GM19328 (cell line): ENCODE measurements around the gene SCN3A.

Source experiments
- ATAC-seq: cut with Tn5 transposase; IDR thresholded peaks from one replicate; pipeline ENCODE4 v1.9.1; 2021; ENCODE audit warnings: mild to moderate bottlenecking, moderate library complexity; ENCODE audit not compliant: unreplicated experiment

The SCN3A gene

GRCh38 chr2:165192729-165193128 is 11.1 kb downstream of the SCN3A start:
- peak; percentile 38 for ATAC-seq

GRCh38 chr2:165191096-165191728 is 12.6 kb downstream of the SCN3A start:
- no peak for ATAC-seq

- ATAC-seq = no peak
Measured at GRCh38 chr2:165185633-165186032, 18.2 kb downstream of the SCN3A start.

GRCh38 chr2:165182029-165182428 is 21.8 kb downstream of the SCN3A start:
- ATAC-seq = no peak

- no peak for ATAC-seq
Measured at GRCh38 chr2:165176780-165177179, 27.1 kb downstream of the SCN3A start.

DNA sequence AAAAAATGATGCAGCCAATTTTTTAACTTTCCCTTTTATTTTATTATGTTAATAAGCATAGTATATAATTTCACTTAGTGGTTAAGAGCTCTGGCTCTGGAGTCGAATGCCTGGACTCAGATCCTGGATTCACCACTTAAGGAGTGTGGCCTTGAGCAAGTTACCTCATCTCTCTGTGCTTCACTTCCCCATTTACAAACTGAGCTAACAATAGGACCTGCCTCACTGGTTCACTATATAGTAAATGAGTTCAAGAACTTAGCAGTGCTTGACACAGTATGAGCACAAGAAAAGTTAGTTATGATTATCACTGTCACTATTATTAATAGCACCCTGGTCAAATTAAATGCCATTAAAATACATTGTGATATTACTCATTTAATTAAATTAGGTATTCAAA is 30.6 kb downstream of the SCN3A start:
- ATAC-seq = no peak

DNA sequence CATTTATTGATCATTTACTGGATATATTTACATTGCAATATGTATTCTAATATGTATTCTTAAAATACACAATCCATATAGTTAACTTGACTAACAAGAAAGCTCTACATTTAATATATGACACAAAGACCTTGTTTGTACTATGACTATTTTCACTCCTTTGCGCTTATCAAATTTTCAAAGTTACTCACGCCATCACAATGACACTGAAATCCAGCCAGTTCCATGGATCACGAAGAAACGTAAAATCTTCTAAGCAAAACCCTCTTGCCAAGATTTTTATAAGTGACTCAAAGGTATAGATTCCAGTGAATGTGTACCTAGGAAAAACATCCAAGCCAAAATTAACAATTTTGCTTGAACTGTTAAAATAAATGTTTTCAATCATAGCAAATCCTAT is 39.6 kb downstream of the SCN3A start:
- no peak for ATAC-seq

DNA sequence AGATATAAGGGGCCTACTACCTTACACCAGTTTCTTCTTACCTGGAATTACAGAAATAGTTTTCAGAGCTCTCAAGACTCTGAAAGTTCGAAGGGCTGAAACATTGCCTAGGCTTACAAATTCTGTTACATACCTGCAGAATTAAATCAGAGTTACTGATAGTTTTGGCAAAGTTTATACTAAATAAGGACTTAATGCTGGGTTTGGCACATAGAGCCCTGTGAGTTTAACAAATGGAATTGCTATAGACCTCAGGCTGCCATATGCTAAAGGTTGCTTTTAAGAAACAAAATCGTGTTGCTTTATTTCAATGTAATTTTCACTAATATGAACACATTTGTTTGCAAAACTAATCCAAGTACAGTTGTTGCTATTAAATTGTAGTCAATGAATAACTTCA is 40.1 kb downstream of the SCN3A start:
- ATAC-seq = no peak

GRCh38 chr2:165162466-165162865 is 41.4 kb downstream of the SCN3A start:
- ATAC-seq = no peak

- ATAC-seq = no peak
Measured at GRCh38 chr2:165161510-165161909, 42.3 kb downstream of the SCN3A start.

GRCh38 chr2:165157160-165157559 is 46.7 kb downstream of the SCN3A start:
- no peak for ATAC-seq

DNA sequence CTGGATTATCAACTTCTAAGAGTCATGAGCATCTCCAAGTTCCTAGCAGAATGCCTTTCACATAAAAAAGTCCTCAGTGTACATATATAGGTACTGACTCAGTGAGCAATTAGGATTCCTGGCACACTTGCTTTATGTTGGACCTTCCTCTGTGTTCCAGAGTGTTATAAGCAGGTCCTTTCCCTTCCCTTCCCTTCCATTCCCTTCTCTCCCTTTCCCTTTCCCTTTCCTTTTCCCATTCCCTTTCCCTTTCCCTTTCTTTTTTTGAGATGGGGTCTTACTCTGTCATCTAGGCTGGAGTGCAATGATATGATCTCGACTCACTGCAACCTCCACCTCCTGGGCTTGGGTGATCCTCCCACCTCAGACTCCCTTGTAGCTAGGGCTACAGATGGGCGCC is 48.7 kb downstream of the SCN3A start:
- no peak for ATAC-seq

GRCh38 chr2:165149439-165149838 is 54.4 kb downstream of the SCN3A start:
- peak; percentile 90 for ATAC-seq

DNA sequence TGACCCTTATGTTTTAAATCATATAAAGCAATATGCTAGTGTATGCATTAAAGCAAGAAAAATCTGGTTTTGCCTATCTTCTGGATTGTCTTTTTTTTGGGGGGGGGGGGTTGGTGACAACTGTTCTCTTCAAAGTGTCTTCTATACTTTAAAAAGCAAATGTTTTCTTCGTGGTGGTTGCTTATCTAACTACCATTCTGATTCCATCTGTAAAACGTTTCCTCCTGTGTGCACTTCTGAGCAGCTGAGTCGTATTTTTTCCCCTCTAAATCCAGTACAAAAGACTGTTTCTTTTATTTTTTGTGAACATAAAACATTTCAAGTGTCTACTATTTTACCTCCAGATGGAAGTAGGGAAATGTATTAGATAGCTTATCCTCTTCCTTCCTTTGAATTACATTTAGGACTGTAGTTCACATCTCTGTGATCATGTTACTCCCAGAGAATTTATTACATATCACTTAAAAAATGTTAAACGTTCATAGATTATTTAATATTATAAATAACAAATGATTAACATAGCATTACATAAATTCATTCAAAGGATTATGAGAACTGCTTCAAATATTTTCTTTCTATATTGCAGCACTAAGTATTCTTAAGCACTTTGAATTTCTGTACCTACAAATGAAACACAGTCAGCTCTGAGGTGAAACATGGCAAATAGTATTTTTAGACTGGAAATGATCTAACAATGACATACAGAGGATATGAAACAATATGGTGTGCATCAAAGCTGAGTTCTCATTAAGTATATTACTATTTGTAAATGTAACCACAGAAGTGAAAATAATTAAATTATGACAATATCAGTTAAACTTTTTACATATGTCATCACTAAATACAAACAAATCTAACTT is 56.4 kb downstream of the SCN3A start:
- ATAC-seq = no peak

DNA sequence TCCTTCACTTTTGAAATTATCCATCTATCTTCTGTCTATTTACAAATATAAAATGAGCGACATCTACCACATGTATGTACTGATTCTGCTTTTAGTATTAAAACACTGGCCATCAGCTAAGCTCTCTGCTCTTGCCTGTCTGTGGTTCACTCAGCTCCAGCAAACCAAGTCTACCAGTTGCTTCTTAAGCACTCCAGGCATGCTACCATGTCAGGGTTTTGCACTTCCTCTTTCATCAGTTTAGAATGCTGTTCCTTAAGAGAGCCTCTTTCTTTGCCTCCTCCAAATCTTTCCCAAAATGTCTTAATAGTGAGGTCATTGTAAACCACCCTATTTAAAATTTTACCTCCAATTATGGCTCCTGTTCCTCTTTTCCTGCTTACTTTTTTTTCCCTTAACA is 59.5 kb downstream of the SCN3A start:
- ATAC-seq = peak; percentile 75

DNA sequence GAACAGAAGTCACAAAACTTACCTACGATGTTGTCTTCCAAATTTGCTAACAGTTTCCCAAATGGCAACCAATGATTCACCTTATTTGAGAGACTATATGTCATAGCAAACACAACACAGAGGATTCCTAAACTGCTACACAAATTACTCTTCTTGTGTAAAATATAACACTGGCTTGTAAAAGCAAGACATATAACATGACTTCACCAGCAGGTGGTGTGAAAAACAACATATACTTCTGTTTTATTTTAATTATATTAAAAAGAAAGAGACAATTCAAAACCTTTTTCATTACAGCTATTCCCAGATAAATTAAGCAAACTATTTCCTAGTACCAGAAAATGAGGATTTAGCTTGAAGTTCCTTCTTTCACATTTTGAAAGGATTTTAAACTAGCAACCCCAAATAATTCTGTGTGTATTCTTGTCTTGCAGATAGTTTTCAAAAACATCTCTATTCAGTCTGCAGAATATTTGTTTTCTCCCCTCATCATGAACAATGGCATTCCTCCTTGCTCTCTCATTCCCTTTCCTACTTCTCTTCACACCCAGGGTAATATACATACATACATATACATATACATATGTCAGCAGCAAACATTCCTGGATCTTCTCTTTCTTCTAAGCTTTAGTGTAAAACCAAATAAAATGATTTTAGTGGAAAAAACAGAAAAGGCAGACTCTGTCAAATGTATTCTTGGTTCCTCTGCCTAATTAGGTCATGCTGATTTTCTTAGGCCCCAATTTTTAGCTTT is 62.1 kb downstream of the SCN3A start:
- no peak for ATAC-seq

DNA sequence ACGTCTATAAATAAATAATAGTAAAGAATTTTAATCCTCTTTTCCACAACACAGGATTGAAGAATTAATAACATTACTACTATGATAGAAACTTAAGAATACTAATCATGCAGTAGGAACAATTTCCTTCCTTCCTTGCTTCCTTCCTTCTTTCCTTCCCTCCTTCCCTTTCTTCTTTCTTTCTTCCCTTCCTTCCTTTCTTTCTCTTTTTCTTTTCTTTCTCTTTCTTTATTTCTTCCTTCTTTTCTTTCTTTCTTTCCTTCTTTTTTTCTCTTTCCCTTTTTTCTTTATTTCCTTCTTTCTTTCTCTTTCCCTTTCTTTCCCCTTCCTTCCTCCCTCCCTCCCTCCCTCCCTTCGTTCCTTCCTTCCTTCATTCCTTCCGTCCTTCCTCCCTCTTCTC is 77.6 kb downstream of the SCN3A start:
- no peak for ATAC-seq

GRCh38 chr2:165122521-165122920 is 81.3 kb downstream of the SCN3A start:
- no peak for ATAC-seq

- no peak for ATAC-seq
Measured at GRCh38 chr2:165120740-165121467, 82.9 kb downstream of the SCN3A start.

GRCh38 chr2:165115258-165115657 is 88.6 kb downstream of the SCN3A start:
- no peak for ATAC-seq

DNA sequence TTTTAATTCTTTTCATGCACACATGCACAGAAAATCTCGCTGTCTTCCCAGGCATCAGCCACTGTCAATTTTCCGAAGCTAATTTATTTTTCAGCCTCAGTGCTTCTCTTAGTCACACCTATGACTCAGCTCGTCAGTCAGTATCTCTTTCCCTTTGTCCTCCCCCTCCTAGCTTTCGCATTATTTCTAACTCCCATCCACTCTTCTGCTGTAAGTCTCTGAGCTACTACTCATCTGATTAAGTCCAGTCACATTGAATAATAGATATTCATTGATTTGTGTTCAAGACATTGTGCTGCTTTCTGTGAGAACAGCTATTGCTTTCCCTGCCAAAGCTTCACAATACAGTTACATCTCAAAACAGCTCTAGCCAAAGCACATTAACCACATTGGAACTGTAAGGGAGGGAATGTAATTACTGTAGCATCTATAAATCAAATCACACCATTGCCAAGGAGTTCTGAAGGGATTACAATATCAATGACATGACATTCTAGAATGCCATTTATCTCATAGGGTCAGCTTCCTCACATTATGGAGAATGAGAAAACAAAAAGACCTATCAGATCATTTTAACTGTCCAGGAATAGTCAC is 89.4 kb downstream of the SCN3A start:
- no peak for ATAC-seq
